Astrocyte of the hippocampus (primary cell): ENCODE results near the gene NKX6-1.

Experiments used
- DNase-seq: peaks from one replicate; pipeline ENCODE4 v3.0.0; 2011; ENCODE audit warnings: low read depth, low spot score

Gene NKX6-1

DNA sequence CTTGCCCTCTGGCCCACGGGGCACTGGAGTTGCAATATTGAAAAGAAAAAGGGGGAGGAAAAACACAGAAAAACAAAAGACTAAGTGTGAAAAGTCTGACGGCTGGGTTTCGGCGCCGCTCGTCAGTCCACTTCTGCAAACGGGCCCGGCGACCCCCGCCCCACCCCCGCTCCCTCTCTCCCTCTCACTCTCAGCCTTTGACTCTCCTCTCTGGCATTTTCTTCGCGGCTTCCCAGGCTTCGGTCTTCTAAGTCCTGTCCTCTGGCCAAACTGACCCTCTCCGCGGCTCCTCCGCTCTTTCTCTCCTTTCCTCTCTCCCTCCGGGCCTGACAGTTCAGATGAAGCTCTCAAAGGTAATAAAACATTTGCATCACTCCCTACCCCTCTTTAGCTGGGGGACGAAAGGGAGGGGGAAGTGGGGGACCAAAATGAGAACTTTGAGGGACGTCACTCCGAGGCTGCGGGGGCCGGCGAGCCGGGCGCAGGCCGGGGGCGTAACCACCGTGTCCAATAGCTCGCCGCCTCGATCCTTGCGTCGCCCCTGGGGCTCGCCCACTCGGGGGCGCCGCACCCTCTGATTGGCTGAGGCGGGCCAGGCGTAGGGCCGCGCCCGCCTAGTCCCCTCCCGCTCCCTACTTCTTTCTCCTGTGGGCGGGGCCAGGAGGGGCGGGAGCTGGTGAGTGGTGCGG is at the start of gene NKX6-1:
Gene NKX6-1 (minus strand): TSS at position 358 of the 689 bp plus-strand sequence. CDS start 1,064 bp downstream, outside the sequence.
- peak; percentile 82 for DNase-seq

- no peak for DNase-seq
Measured at GRCh38 chr4:84547211-84547610, 48.1 kb upstream of the NKX6-1 start.

DNA sequence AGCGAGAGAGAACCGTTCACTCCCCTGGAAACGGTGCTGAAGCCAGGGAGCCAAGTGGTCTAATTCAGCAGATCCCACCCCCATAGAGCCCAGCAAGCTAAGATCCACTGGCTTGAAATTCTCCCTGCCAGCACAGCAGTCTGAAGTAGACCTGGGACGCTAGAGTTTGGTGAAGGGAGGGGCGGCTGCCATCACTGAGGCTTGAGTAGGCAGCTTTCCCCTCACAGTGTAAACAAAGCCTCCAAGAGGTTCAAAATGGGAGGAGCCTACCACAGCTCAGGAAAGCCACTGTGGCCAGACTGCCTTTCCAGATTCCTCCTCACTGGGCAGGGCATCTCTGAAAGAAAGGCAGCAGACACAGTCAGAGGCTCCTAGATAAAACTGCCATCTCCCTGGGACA is 46.0 kb upstream of the NKX6-1 start:
- DNase-seq, result no peak

GRCh38 chr4:84535901-84536300 is 36.8 kb upstream of the NKX6-1 start:
- DNase-seq, result no peak

- DNase-seq, result no peak
Measured at GRCh38 chr4:84531689-84532088, 32.6 kb upstream of the NKX6-1 start.

DNA sequence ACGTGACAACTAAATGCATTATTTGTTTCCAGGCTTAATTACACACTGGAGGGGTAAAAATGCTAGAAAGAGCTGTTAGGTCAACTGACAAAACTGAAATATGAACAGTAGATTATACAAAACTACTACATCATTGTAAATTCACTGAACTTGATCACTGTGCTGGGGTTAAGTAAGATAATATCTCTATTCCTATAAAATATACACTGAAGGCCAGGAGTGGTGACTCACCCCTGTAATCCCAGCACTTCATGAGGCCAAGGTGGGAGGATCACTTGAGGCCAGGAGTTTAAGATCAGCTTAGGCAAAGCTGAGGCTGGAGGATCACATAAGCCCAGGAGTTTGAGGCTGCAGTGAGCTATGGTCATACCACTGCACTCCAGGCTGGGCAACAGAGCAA is 31.8 kb upstream of the NKX6-1 start:
- peak; percentile 4 for DNase-seq

DNA sequence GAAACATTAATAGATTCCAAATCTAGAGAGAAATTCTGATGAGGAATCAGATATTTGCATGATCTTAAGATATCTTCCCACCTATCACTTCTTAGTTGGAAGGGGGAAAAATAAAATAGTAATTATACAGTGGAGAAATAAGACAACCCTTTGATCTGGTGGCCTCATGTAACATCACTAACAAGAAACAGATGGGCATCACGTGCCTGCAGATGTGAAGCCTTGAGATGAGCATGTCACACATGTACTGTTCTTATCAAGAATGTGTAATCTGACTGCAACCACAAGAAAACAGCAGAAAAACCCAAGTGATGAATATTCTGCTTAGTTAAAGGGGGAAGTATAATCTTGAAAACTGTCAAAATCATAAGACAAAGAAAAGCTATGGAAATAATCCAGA is 31.4 kb upstream of the NKX6-1 start:
- DNase-seq, result no peak

DNA sequence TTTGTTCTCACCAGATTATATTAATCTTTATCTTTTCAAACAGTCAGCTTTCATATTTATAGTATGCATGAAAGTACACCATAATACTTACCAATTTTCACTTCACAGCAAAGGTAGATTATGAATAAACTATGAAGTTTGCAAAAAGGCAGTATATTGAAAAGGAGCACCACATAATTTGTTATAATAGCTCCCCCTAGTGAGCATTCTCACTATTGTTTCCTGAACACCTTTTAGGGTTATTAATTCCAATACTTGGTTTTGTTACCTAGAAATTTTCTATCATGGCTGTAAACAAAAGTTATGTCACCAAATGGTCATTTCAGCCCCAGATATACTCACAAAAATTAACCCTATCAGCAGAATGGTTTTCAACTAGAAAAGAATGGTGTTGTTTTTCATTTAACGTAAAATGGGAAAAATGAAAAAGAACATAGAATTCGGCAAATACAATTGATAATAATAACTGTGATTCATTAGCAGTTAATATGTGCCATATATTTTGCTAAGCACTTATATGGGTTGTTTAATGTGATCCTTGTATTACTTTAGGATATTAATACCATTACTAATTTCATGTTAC is 30.2 kb upstream of the NKX6-1 start:
- peak; percentile 34 for DNase-seq

DNA sequence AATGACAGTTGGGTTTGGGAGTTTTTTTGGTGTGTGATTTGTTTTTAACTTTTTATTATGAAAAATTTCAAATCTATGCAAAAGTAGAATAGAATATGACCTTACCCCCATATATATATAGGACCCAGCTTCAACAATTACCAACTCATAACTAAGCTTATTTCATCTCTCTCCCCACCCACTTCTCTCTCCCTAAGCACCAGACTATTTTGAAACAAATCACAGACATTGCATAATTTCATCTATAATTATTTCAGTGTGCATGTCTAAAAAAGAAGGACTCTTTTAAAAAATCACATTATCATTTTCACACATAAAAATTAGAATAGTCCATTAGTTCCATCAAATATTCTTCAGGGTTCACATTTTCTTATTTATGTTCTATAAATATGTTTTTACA is 28.3 kb upstream of the NKX6-1 start:
- DNase-seq, result no peak

DNA sequence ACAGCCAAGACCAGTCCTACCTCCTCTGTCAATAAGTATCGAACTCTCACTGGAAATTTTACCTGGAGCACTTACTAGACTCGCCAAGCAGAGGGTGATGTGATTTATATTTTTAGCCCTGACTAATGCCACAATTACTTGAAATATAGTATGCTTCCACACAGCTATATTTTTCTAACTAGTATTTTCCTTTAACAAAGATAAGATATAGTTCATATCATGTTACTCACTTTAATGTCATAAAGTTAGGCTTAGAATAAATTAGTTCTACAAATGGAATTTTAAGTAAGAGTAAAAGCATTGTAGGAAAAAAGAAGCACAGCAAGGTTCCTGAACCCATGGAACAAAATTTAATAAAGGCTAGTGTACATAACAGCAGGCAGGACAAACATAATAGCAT is 16.0 kb upstream of the NKX6-1 start:
- DNase-seq, result no peak

GRCh38 chr4:84512277-84512676 is 13.2 kb upstream of the NKX6-1 start:
- DNase-seq, result no peak

GRCh38 chr4:84511703-84512102 is 12.6 kb upstream of the NKX6-1 start:
- no peak for DNase-seq

GRCh38 chr4:84507941-84508340 is 8.8 kb upstream of the NKX6-1 start:
- DNase-seq, result no peak

DNA sequence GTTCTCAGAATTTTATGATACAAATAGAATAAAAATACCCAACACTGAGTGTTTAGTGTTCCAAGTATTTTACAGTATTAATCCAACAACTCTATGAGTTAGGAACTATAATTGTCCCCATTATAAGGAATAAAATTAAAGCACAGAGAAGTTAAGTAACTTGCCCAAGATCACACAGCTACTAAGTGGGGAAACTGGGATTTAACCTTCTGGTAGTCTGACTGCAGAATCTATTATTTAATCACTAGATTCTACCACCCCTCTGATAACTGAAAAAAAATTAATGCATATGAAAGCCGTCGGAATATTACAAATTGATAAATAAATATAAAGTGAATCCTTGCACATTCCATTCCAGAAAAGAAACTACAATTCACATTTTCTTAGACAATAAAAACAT is 5.7 kb upstream of the NKX6-1 start:
- no peak for DNase-seq

- DNase-seq, result peak; percentile 80
Measured at GRCh38 chr4:84503495-84504437, 4.7 kb upstream of the NKX6-1 start.

GRCh38 chr4:84502955-84503373 is 3.9 kb upstream of the NKX6-1 start:
- DNase-seq, result no peak

- DNase-seq, result no peak
Measured at GRCh38 chr4:84502333-84502954, 3.4 kb upstream of the NKX6-1 start.

- no peak for DNase-seq
Measured at GRCh38 chr4:84501721-84502267, 2.7 kb upstream of the NKX6-1 start.

GRCh38 chr4:84501202-84501503 is 2.1 kb upstream of the NKX6-1 start:
- no peak for DNase-seq

DNA sequence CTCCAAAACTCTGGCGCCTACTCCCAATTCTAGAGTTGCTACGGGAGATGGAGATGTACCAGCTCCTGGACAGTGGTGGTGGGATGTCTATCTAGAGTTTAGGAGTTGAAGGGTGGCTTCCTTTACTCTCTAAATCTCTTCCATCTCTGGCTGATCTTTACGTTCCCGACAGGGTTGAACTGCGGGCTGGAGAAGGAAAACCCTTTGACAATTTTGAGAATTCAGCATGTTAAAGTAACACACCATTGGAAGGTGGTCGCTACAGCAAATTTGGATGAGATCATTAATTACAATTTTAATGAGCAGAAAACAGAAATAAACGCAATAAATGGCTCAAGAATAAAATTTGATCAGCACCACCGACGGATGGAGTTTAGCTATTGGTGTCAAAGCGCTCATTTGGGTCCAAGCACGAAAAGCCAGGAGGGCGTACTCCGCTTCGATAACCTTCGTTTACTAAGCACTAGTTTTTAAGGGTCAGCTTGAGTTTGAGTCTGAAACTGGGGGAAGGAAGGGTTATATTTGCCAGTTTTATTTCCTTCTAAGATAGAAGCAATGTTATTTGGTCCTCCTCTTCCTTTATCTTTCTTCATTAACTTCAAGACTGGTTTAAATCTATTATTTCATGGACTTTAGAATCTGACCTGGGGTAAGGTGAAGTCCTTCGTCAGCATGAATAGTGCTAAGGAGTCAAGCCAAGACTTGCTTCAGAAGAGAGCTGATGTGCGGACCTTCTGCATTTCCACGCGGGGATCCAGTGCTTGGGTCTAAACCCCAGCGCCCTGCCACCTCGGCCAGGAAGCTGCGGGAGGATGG is 1.5 kb upstream of the NKX6-1 start:
- no peak for DNase-seq

- no peak for DNase-seq
Measured at GRCh38 chr4:84499624-84499982, 511 bp upstream of the NKX6-1 start.
